Esophagus muscularis mucosa (tissue), 3 donors: ENCODE data around the gene AFAP1L1.

Experiments used
- CTCF ChIP-seq, 3 experiments: fragments of 200-600 bp in 2 of 3; fragments of 450-650 bp in 1 of 3; sonication (generic) in 2 of 3; IDR thresholded peaks; one replicate each; pipeline ENCODE4 v1.5.1; 2017 to 2019; ENCODE audit warnings: antibody characterized with exemption in 3 of 3, mild to moderate bottlenecking in 2 of 3, moderate library complexity in 1 of 3
- POLR2A ChIP-seq: fragments of 450-650 bp; IDR thresholded peaks from one replicate; pipeline ENCODE4 v1.6.1; 2017; ENCODE audit warnings: antibody characterized with exemption, moderate library complexity, mild to moderate bottlenecking, low read depth

- TF ChIP-seq CTCF (IDR thresholded peaks at IDR 0.05) (no peak), POLR2A (no peak)
Measured at GRCh38 chr5:149386166-149386565, 114.5 kb downstream of the AFAP1L1 start.
